SHP77 treated with DMSO at 0.1 percent for 48 hours (cell line): ENCODE measurements around the gene GTF2H2.
"Not testable (repeated sequence)": the region's sequence is repeated elsewhere in the genome, so short reads cannot be mapped to it uniquely, and the experiment has no call there.

Experiments used
- DNase-seq: peaks from one replicate; lab custom pipeline; 2025; lab: John Stamatoyannopoulos, UW

The GTF2H2 gene

GRCh38 chr5:71013575-71013974 is 53.9 kb downstream of the GTF2H2 start:
- DNase-seq, result no peak

DNA sequence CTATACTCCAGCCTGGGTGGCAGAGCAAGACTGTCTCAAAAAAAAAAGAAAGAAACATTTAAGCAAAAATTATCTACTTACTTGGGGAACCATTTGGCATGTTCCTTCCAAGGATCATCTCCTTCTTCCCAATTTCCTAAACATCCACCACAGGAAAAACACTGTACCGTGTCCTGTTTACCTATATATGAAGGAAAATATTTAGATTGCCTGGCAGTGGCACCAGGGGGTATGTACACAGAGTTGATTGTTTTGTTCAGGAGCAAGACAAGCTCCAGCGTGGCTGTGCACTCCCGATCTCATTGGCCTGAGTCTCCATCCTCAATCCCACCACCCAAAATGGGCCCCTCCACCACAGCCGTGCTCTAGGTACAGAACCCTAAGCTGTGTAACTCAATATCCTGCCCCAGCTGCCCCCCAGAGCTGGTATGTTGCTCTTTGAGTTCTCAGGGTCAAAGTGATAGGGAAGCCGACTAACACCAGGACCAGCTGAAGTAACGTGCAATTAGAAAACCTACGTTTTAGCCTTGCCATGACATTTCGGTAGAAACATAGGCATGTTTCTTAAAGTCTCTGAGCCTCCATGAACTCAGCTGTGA is 56.2 kb downstream of the GTF2H2 start:
- DNase-seq, result no peak

DNA sequence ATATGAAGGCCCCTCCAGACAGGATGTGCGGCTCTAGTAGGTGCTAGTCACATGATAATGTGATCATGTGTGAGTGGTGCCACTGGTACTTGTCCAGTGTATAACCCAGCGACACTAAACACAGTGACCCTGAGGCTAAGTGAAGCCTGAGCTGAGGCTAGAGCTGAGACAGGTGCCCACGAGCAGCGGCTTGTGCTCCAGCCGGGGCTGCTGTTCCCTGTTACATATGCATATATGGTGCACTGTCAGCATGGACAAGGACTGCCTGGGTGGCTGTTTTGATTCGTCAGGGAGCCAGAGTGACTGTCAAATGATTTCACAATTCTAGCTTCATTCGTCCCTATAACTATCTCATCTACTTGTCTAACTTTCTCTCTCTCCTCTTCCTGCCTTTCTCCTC is 60.5 kb downstream of the GTF2H2 start:
- not testable (repeated sequence) for DNase-seq
